HepG2 (cell line): Measurements from ENCODE around the gene AK2. TPM values are rescaled to one million over a fixed set of nuclear protein-coding genes. Genes with fewer than 3 reads are reported as not detected.
A peak's percentile ranks its signal among the peaks of the same experiment; 100 is the strongest.

Experiments used
- ATAC-seq: fragments of 200-7000 bp; cut with Tn5 transposase; 3 replicates; pipeline ENCODE4 v1.9.1; 2020; ENCODE audit warnings: mild to moderate bottlenecking, moderate library complexity
- BruUV-seq: library from RNA; stranded (reverse); fragments of 400-500 nt; replicated peaks from 2 replicates; lab custom pipeline; 2021; lab: Mats Ljungman, UMichigan
- CTCF ChIA-PET: fragments of 300-600 bp; formaldehyde crosslinking; extraction: SDS; loops from one replicate; lab custom pipeline; 2021; ENCODE audit warnings: low total read pairs, inconsistent platforms, low intra/inter-chr PET ratio; lab: Yijun Ruan, JAX
- POLR2A ChIA-PET: fragments of 350-600 bp; sonication (Branson Sonifier 250); formaldehyde crosslinking; loops from one replicate; lab custom pipeline; 2020; ENCODE audit warnings: antibody characterized with exemption, inconsistent platforms; lab: Yijun Ruan, JAX
- DNase-seq: peaks from one replicate; pipeline ENCODE4 v3.0.0-alpha.2; 2015; ENCODE audit warnings: low spot score
- FAIRE-seq: peaks from 3 replicates; lab custom pipeline; 2011; peaks lifted over from hg19 to GRCh38; lab: Jason Lieb, UNC
- H2AFZ ChIP-seq: one replicate; pipeline ENCODE4 v1.6.1; 2011; ENCODE audit warnings: low read length, inconsistent platforms
- H3K27ac ChIP-seq: fragments of 300-600 bp; 3 replicates; pipeline ENCODE4 v1.8.0; 2011; ENCODE audit warnings: mixed run types, mild to moderate bottlenecking, mixed read lengths, low read length, inconsistent platforms; ENCODE audit not compliant: insufficient read depth; ENCODE audit errors: extremely low read length
- H3K27me3 ChIP-seq, 2 experiments: fragments of 200-600 bp in 1 of 2; 2 replicates in 1 of 2; 3 replicates in 1 of 2; pipeline versions ENCODE4 v1.6.0 to v1.8.0; 2011; ENCODE audit warnings: low read length in 2 of 2, mild to moderate bottlenecking in 2 of 2, moderate library complexity in 2 of 2, inconsistent platforms in 1 of 2; ENCODE audit not compliant: insufficient read depth in 2 of 2, control insufficient read depth in 1 of 2
- H3K36me3 ChIP-seq, 2 experiments: fragments of 200-600 bp in 1 of 2; replicated peaks in 1 of 2; 2 replicates in 1 of 2; 3 replicates in 1 of 2; pipeline versions ENCODE4 v1.5.1 to v1.8.0; 2011; ENCODE audit warnings: low read length in 2 of 2, inconsistent platforms in 1 of 2; ENCODE audit not compliant: insufficient read depth in 2 of 2, control insufficient read depth in 1 of 2
- H3K4me1 ChIP-seq: 2 replicates; pipeline ENCODE4 v1.5.1; 2012; ENCODE audit warnings: low read length, inconsistent platforms; ENCODE audit not compliant: insufficient read depth
- H3K4me2 ChIP-seq: 2 replicates; pipeline ENCODE4 v1.6.0; 2011; ENCODE audit warnings: low read depth, low read length, inconsistent platforms
- H3K4me3 ChIP-seq, 3 experiments: fragments of 200-600 bp in 1 of 3; sonication (generic), shearing (Covaris generic) in 1 of 3; replicated peaks in 1 of 3; 2 replicates each; pipeline ENCODE4 v1.5.1; 2011 to 2016; ENCODE audit warnings: low read length in 3 of 3, inconsistent platforms in 2 of 3, low read depth in 2 of 3, mild to moderate bottlenecking in 2 of 3, control low read depth in 1 of 3, mixed read lengths in 1 of 3; ENCODE audit not compliant: insufficient read depth in 1 of 3
- H3K79me2 ChIP-seq: one replicate; pipeline ENCODE4 v1.6.1; 2011; ENCODE audit warnings: low read length, inconsistent platforms; ENCODE audit not compliant: insufficient read depth
- H3K9ac ChIP-seq: 2 replicates; pipeline ENCODE4 v1.6.0; 2011; ENCODE audit warnings: mild to moderate bottlenecking, low read depth, low read length, inconsistent platforms; ENCODE audit not compliant: insufficient read depth
- H3K9me3 ChIP-seq: 2 replicates; pipeline ENCODE4 v1.5.1; 2012; ENCODE audit warnings: mild to moderate bottlenecking, low read length
- H4K20me1 ChIP-seq: 2 replicates; pipeline ENCODE4 v1.6.0; 2011; ENCODE audit warnings: inconsistent platforms, mild to moderate bottlenecking, low read length, moderate library complexity; ENCODE audit not compliant: insufficient read depth
- KDM2A ChIP-seq: sonication (generic); formaldehyde crosslinking; IDR thresholded peaks from 2 replicates; pipeline ENCODE4 v1.4.0; 2020; ENCODE audit warnings: low read depth, missing genetic modification reagents, borderline replicate concordance
- POLR2G ChIP-seq: fragments of 200-400 bp; formaldehyde crosslinking; IDR thresholded peaks from 2 replicates; pipeline ENCODE4 v1.6.1; 2018; ENCODE audit warnings: mild to moderate bottlenecking, low read depth, low read length, moderate library complexity
- SIX4 ChIP-seq: sonication (generic); formaldehyde crosslinking; IDR thresholded peaks from 2 replicates; pipeline ENCODE4 v1.4.0; 2020; ENCODE audit warnings: missing genetic modification reagents
- TEAD3 ChIP-seq: optimal IDR thresholded peaks from 2 replicates; pipeline ENCODE3; 2016; ENCODE audit warnings: borderline replicate concordance
- ZNF12 ChIP-seq: sonication (generic); formaldehyde crosslinking; IDR thresholded peaks from 2 replicates; pipeline ENCODE4 v1.5.0; 2020; ENCODE audit warnings: missing genetic modification reagents
- WGBS: methylation state at CpG from one replicate; pipeline ENCODE4 v1.1.6; 2017; ENCODE audit warnings: low lambda C conversion rate; 5-methylcytosine and 5-hydroxymethylcytosine counted together
- in situ Hi-C: cut with HindIII; loops from 2 replicates; pipeline ENCODE4 v1.10.0; 2017; ENCODE audit warnings: low pct_unique_long_range_greater_than_20kb; ENCODE audit not compliant: extremely low pct_ligation_motif_present
- intact Hi-C: fragments of 100-400 bp; cut with micrococcal nuclease; formaldehyde crosslinking; loops from one replicate; pipeline ENCODE4 v1.10.0; 2022; ENCODE audit not compliant: unreplicated experiment
- polyA plus RNA-seq, 8 experiments: library from polyadenylated mRNA; depleted of rRNA in 3 of 8; stranded (reverse) in 7 of 8; unstranded in 1 of 8; fragments of >200 nt; fragmentation: Illumina TruSeq in 4 of 8; extraction: Trizol in 4 of 8; gene quantifications; 2 replicates each; pipeline versions ENCODE4 v1.2.1 to v1.2.3, GENCODE V29; 2011 to 2016; ENCODE audit warnings: low read depth in 4 of 8, missing spikeins in 1 of 8, mixed read lengths in 1 of 8; ENCODE audit not compliant: insufficient read depth in 1 of 8
- total RNA-seq, 5 experiments: library from RNA; depleted of rRNA; stranded (reverse); fragments of >200 nt; fragmentation: Illumina TruSeq; extraction: Trizol; gene quantifications; 2 replicates each; pipeline ENCODE4 v1.2.3, GENCODE V29; 2016; ENCODE audit warnings: low read depth in 1 of 5
- TF ChIP-seq, protein P1 (sequence below): sonication (generic); formaldehyde crosslinking; IDR thresholded peaks from 2 replicates; pipeline ENCODE4 v1.5.0; 2020; ENCODE audit warnings: missing genetic modification reagents, mild to moderate bottlenecking, borderline replicate concordance
- TF ChIP-seq, protein P2 (sequence below): sonication (generic); formaldehyde crosslinking; IDR thresholded peaks from 2 replicates; pipeline ENCODE4 v1.8.1; 2023; ENCODE audit warnings: mild to moderate bottlenecking, inconsistent platforms, moderate library complexity, missing genetic modification reagents, borderline replicate concordance
- TF ChIP-seq, protein P3 (sequence below): sonication (generic); formaldehyde crosslinking; IDR thresholded peaks from 2 replicates; pipeline ENCODE4 v1.4.0; 2020; ENCODE audit warnings: missing genetic modification reagents

Gene AK2
- total and polyA plus RNA-seq, 2 of the 13 experiments (the other 11 are each of a cell fraction or from before 2014, with no cell fraction given): 170 to 188 TPM

DNA sequence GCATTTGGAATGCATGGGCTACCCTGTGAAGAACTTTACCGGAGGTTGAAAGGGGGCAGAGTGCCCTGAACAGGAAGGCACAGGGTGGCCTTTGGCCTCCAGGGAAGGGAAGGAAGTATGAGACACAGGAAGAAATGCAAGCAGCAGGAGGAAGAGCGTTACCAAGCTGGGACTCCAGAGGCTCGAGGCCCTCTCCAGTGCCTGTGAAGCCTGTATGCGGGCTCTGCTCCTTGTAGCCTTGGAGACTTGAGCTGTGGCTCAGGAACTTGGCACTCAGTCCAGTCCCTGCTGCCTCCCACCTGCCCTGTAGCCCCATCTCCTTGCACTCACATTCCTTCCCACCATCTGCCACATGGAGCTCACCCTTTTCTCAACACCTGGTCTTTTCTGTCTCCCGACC, 38.6 kb downstream of the AK2 start:
- H3K79me2 ChIP-seq: no peaks in the 10 kb centered on the region
- TF ChIP-seq, protein P1, sequence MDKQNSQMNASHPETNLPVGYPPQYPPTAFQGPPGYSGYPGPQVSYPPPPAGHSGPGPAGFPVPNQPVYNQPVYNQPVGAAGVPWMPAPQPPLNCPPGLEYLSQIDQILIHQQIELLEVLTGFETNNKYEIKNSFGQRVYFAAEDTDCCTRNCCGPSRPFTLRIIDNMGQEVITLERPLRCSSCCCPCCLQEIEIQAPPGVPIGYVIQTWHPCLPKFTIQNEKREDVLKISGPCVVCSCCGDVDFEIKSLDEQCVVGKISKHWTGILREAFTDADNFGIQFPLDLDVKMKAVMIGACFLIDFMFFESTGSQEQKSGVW: no peak
- TF ChIP-seq POLR2G: 0 out of 2 replicates have a peak, but pooled peaks have one; percentile 12
- TF ChIP-seq TEAD3 (CRISPR knock-in tag): peak; percentile 8
- TF ChIP-seq, protein P2, sequence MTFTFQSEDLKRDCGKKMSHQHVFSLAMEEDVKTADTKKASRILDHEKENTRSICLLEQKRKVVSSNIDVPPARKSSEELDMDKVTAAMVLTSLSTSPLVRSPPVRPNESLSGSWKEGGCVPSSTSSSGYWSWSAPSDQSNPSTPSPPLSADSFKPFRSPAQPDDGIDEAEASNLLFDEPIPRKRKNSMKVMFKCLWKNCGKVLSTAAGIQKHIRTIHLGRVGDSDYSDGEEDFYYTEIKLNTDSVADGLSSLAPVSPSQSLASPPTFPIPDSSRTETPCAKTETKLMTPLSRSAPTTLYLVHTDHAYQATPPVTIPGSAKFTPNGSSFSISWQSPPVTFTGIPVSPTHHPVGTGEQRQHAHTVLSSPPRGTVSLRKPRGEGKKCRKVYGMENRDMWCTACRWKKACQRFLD (CRISPR knock-in tag): 0 out of 2 replicates have a peak, but pooled peaks have one; percentile 41
- TF ChIP-seq, protein P3, sequence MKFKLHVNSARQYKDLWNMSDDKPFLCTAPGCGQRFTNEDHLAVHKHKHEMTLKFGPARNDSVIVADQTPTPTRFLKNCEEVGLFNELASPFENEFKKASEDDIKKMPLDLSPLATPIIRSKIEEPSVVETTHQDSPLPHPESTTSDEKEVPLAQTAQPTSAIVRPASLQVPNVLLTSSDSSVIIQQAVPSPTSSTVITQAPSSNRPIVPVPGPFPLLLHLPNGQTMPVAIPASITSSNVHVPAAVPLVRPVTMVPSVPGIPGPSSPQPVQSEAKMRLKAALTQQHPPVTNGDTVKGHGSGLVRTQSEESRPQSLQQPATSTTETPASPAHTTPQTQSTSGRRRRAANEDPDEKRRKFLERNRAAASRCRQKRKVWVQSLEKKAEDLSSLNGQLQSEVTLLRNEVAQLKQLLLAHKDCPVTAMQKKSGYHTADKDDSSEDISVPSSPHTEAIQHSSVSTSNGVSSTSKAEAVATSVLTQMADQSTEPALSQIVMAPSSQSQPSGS: no peak
- no peak for TF ChIP-seq ZNF12 (CRISPR knock-in tag)
- peak; percentile 26; the same call in 1 of the 2 replicates for TF ChIP-seq KDM2A (CRISPR knock-in tag)
- no peak for TF ChIP-seq SIX4 (CRISPR knock-in tag)
- WGBS: 79% methylated on average over 5 of the region's 5 CpGs
- peaks cover 14% of the 10 kb centered on the region for H3K4me1 ChIP-seq
- intact Hi-C loops (no loop called here), in situ Hi-C loops (no loop called here)
- ATAC-seq (no peak; the same call in 2 of the 3 replicates), FAIRE-seq (no peak), DNase-seq (no peak)
- no peak overlapping the region for H3K9ac ChIP-seq
- no peaks in the 10 kb centered on the region for H4K20me1 ChIP-seq
- no peak overlapping the region for H3K4me3 ChIP-seq
- CTCF ChIA-PET: no interaction called here
- no peak overlapping the region for H2AFZ ChIP-seq
- no peaks in the 10 kb centered on the region for H3K36me3 ChIP-seq
- H3K9me3 ChIP-seq: no peaks in the 10 kb centered on the region
- BruUV-seq: no TSS peak
- H3K27me3 ChIP-seq: no peaks in the 10 kb centered on the region
- H3K27ac ChIP-seq: no peak overlapping the region
- POLR2A ChIA-PET: interaction anchor here (0.8 kb wide), 1 partner anchor 33 kb away, joined by 3 read pairs; the partner anchor contains the start of gene RNF19B
- H3K4me2 ChIP-seq: no peak overlapping the region
